ENCODE data around the gene ICE2. TPM values are rescaled to one million over a fixed set of nuclear protein-coding genes. Genes with fewer than 3 reads are reported as not detected.
A peak's percentile ranks its signal among the peaks of the same experiment; 100 is the strongest.
"Not testable (repeated sequence)": the region's sequence is repeated elsewhere in the genome, so short reads cannot be mapped to it uniquely, and the experiment has no call there.

ICE2 gene
- total RNA-seq, 1 experiment from 2014 or later: 28.5 TPM

DNA sequence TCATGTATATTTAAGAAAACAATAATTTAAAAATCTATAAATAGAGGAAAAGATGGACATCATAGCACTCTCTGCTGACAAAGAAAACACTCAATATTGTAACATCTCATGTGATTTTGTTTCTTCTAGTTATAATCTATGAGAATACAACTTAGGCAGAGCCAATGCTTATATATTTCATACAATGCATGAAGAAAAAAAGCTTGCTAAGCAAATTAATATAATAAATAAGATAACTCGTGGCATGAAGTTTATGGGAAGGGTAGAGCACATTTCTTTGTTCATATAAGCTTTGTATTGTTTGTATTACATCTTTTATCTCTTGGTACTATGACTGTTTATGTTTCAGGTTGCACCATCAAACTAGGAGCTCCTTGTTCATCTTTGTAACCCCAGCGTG lies 73.5 kb downstream of the ICE2 start:
- DNase-seq (ENCODE audit: low read depth in 1 of 2, low spot score in 2 of 2): no peak
- peaks cover 62% of the 10 kb centered on the region for H3K4me1 ChIP-seq (replicated peaks)
- no peaks in the 10 kb centered on the region for H3K27me3 ChIP-seq (replicated peaks)
- no peaks in the 10 kb centered on the region for H3K36me3 ChIP-seq
- no peak overlapping the region for H3K27ac ChIP-seq
- H3K4me3 ChIP-seq: no peak overlapping the region
- H3K9me3 ChIP-seq (replicated peaks): no peaks in the 10 kb centered on the region

DNA sequence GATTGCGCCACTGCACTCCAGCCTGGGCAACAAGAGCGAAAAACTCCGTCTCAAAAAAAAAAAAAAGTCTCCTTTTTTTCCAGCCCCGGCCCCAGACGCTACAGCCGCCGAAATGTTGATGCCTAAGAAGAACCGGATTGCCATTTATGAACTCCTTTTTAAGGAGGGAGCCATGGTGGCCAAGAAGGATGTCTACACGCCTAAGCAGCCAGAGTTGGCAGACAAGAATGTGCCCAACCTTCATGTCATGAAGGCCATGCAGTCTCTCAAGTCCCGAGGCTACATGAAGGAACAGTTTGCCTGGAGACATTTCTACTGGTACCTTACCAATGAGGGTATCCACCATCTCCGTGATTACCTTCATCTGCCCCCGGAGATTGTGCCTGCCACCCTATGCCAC lies 74.6 kb downstream of the ICE2 start:
- H3K27ac ChIP-seq; H3K36me3 ChIP-seq; H3K4me3 ChIP-seq; H3K27me3 ChIP-seq (replicated peaks); H3K9me3 ChIP-seq (replicated peaks); DNase-seq (ENCODE audit: low read depth in 1 of 2, low spot score in 2 of 2): not testable (repeated sequence)
- peaks cover 72% of the 10 kb centered on the region for H3K4me1 ChIP-seq (replicated peaks)

DNA sequence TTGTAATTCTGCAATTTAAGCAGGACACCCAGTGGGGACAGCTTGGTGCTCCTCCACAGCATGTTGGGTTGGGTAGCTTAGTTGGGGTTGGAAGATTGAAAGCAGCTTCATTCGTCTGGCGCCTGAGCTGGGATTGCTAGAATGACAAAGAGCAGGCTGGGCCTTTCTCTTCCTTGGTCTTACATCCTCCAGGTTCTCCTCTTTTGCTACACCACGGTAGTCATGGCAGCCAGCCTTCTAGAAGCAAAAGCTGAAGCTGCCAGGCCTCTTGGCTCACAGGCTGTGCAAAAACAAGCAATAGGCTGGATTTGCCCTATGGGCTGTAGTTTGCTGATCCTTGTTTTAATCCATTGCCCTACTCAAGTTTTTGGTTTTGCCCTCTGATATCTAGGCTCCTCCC lies 78.0 kb downstream of the ICE2 start:
- H3K27ac ChIP-seq: peak overlapping the region; percentile 99; the same call in 1 of the 2 replicates
- H3K36me3 ChIP-seq: peaks cover 19% of the 10 kb centered on the region
- no peak overlapping the region for H3K4me3 ChIP-seq
- peaks cover 52% of the 10 kb centered on the region for H3K4me1 ChIP-seq (replicated peaks)
- no peak for DNase-seq (ENCODE audit: low read depth in 1 of 2, low spot score in 2 of 2)
- no peaks in the 10 kb centered on the region for H3K27me3 ChIP-seq (replicated peaks)
- H3K9me3 ChIP-seq (replicated peaks): no peaks in the 10 kb centered on the region

DNA sequence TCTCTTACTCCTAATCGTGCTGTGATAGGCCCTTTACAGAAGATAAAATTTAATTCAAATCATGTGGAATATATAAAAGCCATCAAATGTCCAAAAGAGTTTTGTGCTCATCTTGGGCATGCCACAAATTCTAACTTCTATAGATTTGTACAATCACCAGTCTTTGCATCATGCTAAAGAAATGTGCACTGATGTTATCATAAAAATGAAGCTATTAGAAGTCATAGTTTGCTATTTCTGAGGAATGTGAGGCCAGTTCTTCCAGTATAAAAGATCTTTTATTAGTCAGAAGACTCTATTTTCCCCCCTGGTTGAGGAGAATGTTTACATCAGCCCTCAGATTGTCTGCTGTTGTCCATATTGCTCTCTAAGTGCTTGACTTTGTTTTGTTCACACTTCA lies 79.0 kb downstream of the ICE2 start:
- peak in 1 of 2 experiments; percentile 78 for DNase-seq (ENCODE audit: low read depth in 1 of 2, low spot score in 2 of 2)

DNA sequence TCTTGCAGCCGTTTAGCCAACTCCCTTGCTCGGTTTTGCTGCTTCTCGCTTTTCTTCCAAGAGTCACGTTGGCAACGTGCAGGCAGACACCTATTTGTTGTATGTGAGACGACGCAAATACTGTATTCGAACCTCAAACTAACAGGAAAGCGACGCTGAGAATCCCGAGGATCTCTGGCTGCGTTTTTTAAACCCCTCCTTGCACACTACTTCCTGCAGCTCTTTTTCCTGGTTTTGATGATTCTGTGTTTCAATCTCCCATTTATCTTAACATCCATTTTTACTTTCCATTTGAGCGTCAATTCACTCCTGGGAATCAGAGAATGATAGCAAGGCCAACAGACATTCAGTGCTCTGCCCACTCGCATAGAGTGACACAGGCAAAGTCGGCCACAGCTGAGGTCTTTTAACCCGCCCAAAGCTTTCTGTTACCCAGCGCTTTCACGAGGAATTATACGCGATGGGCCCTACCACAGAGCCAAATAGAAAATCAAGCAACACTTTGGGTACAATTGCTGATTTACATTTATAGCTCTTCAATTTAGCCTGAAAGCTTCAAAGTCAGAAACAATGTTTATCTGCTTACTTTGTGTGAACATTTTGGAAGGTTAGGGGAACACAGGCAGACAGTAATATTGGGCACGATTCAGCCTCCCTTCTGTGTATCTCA lies 79.6 kb downstream of the ICE2 start:
- Histone ChIP-seq H3K4me1 (replicated peaks) (peaks cover 66% of the 10 kb centered on the region), H3K27me3 (replicated peaks) (no peaks in the 10 kb centered on the region), H3K27ac (peak overlapping the region; percentile 99), H3K4me3 (no peak overlapping the region), H3K9me3 (replicated peaks) (no peaks in the 10 kb centered on the region), H3K36me3 (peaks cover 34% of the 10 kb centered on the region)
- DNase-seq (ENCODE audit: low read depth in 1 of 2, low spot score in 2 of 2): peak in 1 of 2 experiments; percentile 51

More for the DNA sequence above, 79.0 kb downstream of the ICE2 start:
- no peaks in the 10 kb centered on the region for H3K27me3 ChIP-seq (replicated peaks)
- no peak overlapping the region for H3K4me3 ChIP-seq
- peak overlapping the region; percentile 99 for H3K27ac ChIP-seq
- H3K9me3 ChIP-seq (replicated peaks): no peaks in the 10 kb centered on the region
- peaks cover 61% of the 10 kb centered on the region for H3K4me1 ChIP-seq (replicated peaks)
- peaks cover 29% of the 10 kb centered on the region for H3K36me3 ChIP-seq

DNA sequence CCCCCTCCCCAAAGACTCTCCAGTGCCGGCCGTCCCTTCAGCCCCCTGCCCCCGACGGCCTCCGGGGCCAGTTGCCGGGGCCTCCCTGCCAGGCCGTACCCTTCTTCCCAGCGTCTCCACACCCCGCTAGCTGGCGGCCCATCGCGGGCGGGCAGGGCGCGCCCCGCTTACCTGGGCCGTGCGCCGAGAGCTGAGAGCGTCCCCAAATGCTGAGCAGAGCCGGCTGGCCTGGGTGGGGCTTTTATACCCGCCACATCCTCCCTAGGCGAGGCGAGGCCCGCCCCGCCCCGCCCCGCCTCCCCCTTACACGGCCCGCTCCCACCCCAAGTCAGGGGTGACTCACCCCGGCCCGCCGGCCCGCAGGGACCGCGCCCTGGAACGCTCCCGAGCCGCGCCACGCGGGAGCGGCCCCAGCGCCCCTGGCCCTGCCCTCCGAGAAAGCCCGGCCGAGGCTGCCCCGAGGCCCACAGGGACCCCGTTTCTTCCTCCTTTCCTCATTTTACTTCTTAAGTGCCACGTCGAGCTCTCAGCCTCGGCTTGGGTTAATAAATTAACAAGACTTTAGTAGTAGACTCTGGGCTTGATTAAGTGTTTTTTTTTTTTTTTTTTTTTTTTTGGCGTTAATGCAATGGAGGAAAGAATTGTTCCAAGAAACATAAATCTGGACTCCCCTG lies 81.0 kb downstream of the ICE2 start, which contains the start of gene ANXA2:
ANXA2 (minus strand) TSS at position 215 of the 674 bp plus-strand sequence. CDS start 11,911 bp downstream, outside the sequence.
- Histone ChIP-seq H3K27me3 (replicated peaks) (no peaks in the 10 kb centered on the region), H3K4me1 (replicated peaks) (peaks cover 74% of the 10 kb centered on the region), H3K4me3 (peak within 1 kb of the TSS; percentile 83), H3K9me3 (replicated peaks) (no peaks in the 10 kb centered on the region), H3K27ac (peak within 1 kb of the TSS; percentile 99), H3K36me3 (peaks cover 46% of the 10 kb centered on the region)
- DNase-seq (ENCODE audit: low read depth in 1 of 2, low spot score in 2 of 2): peak; percentile 85 to 93

DNA sequence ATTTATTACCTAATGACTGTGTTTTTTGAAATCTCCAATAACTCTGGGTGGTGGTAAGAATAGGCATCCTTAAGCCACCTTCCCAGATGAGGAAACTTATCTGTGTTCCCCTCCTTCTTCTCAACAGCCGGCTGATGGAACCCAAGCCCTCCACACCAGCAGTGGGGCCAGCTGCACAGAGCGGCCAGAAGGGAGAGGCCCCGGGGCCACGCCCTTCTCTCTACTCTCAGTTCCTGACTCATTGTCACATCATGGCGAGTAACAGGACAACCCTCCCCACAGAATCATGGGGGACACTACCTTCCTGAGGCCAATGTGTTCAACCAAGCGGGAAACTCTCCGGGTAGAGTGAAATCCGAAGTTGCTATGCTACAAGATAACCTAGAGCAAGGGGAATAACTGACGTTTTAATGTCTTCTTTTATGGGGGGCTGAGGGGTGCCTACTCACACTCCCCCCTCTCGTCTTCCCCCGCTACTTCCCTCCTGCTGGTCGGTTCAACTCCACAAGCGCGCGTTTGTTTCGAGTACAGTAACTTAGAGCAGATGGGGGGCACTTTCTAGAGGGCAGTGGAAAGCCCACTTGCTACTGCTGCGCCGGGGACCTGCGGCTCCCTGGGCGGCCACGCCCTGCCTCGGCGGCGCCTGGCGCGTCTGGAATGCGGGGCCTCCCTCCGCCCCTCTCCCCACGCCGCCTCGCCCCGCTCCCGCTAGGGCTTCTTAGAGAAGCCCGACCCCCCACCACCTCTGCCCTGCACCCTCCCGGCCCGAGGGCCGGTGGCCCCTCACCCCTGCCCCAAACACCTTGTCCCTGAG lies 81.8 kb downstream of the ICE2 start:
- Histone ChIP-seq H3K36me3 (peaks cover 53% of the 10 kb centered on the region), H3K27me3 (replicated peaks) (no peaks in the 10 kb centered on the region), H3K4me1 (replicated peaks) (peaks cover 76% of the 10 kb centered on the region), H3K4me3 (peak overlapping the region; percentile 83), H3K27ac (peak overlapping the region; percentile 99), H3K9me3 (replicated peaks) (no peaks in the 10 kb centered on the region)
- peak; percentile 84 to 86 for DNase-seq (ENCODE audit: low read depth in 1 of 2, low spot score in 2 of 2)

DNA sequence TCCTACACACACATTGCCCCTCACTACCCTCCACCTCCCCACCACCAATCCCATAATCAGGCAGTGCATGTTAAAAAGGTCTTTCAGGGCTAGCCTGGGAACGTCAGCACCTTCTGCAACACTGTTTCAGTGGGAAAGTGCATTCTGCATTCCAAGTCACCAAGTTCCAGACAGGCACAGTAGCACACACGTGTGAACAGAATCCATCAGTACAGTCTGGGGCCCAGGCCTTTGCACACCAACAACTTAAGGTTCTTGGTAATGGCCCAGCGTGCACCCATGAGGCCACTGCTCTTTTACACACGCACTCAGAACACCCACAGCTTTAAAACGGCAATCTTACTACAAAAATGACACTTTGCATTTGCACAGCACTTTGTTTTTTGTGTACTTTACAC lies 82.4 kb downstream of the ICE2 start:
- DNase-seq (ENCODE audit: low read depth in 1 of 2, low spot score in 2 of 2): peak; percentile 48 to 53
- no peaks in the 10 kb centered on the region for H3K27me3 ChIP-seq (replicated peaks)
- peaks cover 77% of the 10 kb centered on the region for H3K4me1 ChIP-seq (replicated peaks)
- peak overlapping the region; percentile 83 for H3K4me3 ChIP-seq
- H3K27ac ChIP-seq: peak overlapping the region; percentile 99
- H3K9me3 ChIP-seq (replicated peaks): no peaks in the 10 kb centered on the region
- peaks cover 59% of the 10 kb centered on the region for H3K36me3 ChIP-seq

DNA sequence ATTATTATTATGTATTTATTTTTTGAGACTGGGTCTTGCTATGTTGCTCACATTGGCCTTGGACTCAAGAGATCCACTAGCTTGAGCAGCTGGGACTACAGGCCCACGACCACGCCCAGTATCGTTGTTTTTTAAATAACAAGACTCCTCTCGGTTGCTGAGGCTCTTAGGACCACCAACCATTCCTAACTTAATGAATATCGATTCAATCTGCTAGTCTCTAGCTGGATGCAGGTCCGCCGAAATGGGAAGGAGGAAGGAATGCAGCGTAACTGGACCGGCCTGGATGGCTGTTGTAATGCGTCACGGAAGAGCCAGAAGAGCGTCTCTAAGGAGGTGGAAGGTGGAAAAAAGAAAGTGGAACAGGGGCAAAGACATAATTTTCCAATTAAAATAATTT lies 82.8 kb downstream of the ICE2 start:
- Histone ChIP-seq H3K27ac (peak overlapping the region; percentile 99), H3K4me1 (replicated peaks) (peaks cover 77% of the 10 kb centered on the region), H3K4me3 (peak overlapping the region; percentile 83), H3K27me3 (replicated peaks) (no peaks in the 10 kb centered on the region), H3K9me3 (replicated peaks) (no peaks in the 10 kb centered on the region), H3K36me3 (peaks cover 63% of the 10 kb centered on the region)
- DNase-seq (ENCODE audit: low read depth in 1 of 2, low spot score in 2 of 2): peak; percentile 37 to 61

DNA sequence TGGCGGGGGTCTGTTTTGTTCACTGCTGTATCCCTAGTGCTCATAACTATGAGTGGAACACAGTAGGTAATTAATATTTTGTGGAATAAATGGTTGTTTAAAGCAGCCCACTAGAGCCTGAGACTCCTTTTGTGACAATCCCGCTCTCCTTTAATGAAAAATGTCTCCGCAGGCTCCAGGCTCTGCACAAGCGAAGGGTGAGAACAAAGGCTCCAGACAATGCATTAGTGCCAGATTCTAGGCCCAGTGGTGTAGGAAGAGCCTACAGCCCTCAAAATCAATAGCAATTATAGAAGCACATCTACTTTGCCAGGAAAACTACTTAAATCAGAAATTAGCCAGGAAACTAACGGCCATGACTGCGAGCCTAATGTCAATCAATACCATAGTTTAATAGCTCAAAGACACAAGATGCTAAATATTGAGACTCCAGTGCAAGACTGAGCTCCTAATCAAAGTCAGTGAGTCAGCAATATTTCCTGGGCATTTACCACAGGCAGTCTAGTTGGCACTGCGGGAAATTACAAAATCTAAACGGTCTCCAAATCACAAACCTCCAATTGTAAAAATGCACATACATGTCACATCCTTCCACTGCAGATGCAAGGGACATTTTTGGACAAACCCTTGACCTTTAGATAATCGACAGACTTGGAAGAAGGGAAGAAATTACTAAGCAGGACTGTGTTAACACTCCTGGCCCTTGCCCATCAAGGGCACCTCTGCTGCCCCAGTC lies 83.5 kb downstream of the ICE2 start:
- peak overlapping the region; percentile 83 for H3K4me3 ChIP-seq
- peak overlapping the region; percentile 99 for H3K27ac ChIP-seq
- no peaks in the 10 kb centered on the region for H3K9me3 ChIP-seq (replicated peaks)
- peaks cover 77% of the 10 kb centered on the region for H3K4me1 ChIP-seq (replicated peaks)
- peak in 1 of 2 experiments; percentile 30 for DNase-seq (ENCODE audit: low read depth in 1 of 2, low spot score in 2 of 2)
- no peaks in the 10 kb centered on the region for H3K27me3 ChIP-seq (replicated peaks)
- H3K36me3 ChIP-seq: peaks cover 70% of the 10 kb centered on the region

DNA sequence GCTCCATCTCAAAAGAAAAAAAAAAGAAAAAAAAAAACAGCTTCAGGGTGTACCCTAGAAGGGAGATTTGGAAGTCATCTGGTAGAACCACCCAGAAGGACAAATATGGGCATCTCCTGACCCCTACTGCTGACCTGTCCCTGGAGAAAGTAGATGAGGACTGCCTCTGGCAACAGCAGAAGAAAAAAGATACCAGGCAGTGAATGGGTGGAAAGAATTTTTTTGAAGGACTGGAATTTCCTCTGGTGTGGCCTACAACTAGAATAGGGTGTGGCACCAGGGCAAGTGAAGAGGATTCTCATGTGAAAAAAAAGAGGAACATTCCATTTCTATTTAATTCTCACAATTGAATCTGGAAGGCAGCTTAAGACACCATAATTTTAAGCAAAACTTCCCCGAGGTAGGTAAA lies 84.2 kb downstream of the ICE2 start:
- Histone ChIP-seq H3K4me3 (peak overlapping the region; percentile 83), H3K27ac (peak overlapping the region; percentile 99), H3K9me3 (replicated peaks) (no peaks in the 10 kb centered on the region), H3K4me1 (replicated peaks) (peaks cover 77% of the 10 kb centered on the region), H3K27me3 (replicated peaks) (no peaks in the 10 kb centered on the region), H3K36me3 (peaks cover 77% of the 10 kb centered on the region)
- peak; percentile 67 to 83 for DNase-seq (ENCODE audit: low read depth in 1 of 2, low spot score in 2 of 2)

DNA sequence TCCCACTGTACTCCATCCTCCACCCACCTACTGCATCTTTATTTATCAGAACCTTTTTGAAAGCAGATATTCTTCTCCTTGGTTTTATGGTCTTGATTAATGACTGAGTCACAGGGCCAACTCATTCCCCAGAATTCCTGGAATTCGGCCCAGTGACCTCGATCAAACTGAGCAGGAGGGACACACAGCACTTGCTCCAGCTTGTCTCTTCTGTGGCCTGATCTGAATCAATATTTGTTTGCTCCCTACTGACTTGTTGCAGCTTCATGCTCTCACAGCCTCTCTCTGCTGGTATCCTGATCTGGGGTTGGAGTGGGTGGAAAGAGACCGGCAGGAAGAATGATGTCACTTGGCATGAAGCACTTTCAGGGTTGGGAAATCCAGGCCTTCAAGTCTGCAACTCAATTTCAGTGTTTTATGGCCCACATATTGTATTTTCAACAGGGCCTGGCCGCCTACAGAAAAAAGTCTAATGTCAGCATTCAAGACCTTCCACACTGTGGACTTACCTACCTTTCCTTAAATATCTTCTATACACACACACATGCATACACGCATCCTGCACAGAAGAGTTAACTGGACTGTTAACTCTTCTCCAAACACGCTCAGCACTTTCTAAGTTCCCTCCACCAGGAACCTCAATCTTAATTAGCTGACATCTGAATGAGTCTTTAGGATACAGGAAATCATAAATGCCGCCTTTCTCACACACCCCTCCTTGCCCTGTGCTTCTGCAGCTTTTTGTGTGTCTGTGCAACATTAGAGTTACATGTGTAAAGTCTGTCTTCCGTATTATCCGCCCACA lies 85.8 kb downstream of the ICE2 start:
- Histone ChIP-seq H3K4me1 (replicated peaks) (peaks cover 72% of the 10 kb centered on the region), H3K4me3 (no peak overlapping the region), H3K9me3 (replicated peaks) (no peaks in the 10 kb centered on the region), H3K27ac (peak overlapping the region; percentile 99), H3K27me3 (replicated peaks) (no peaks in the 10 kb centered on the region), H3K36me3 (peaks cover 86% of the 10 kb centered on the region)
- peak; percentile 95 for DNase-seq (ENCODE audit: low read depth in 1 of 2, low spot score in 2 of 2)
